ENCODE measurements around the gene MYO3A.
"Not testable (repeated sequence)": the region's sequence is repeated elsewhere in the genome, so short reads cannot be mapped to it uniquely, and the experiment has no call there.

The MYO3A gene

DNA sequence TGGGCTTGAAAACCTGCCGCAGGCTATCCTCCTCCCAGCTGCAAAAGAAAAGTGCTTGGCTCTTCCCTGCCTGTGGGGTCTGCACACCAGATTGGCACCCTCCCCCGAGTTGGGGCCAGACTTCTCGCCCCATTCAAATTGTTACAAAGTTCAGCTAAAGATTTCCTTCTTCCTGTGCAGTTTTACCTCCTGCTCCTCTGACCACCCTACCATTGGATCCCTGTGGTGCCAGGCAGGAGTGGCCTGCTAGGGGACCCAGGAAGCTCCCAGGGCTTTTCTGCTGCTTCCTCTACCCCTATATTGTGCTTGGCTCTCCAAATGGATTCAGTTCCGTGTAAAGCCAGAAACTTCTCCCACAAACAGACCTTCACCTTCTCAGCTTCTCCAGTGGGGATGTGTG lies 147.4 kb downstream of the MYO3A start:
- ATAC-seq (no peak), DNase-seq (no peak)

DNA sequence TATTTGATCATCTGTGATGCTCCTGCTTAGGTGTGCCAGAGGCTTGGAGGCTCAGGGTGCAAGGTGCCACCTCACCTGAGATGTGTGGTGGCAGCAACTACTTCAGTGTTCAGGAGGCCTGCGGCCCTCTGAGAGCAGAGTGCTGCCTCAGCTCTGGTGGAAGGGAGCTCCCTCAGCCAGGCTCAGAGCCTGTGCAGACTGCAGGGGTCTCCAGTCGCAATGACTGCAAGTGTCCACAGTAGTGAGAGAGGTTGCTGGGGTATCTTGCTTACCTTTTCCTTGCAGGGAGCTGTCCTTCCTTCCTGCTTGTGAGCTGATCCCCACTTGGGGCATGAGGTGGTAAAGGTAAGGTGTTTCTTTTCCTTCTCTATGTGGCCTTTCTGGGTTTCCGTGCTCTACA lies 151.5 kb downstream of the MYO3A start:
- no peak for DNase-seq
- ATAC-seq = no peak

- DNase-seq = no peak
These were observed 153.6 kb downstream of the MYO3A start for GRCh38 chr10:26087666-26088065.

GRCh38 chr10:26090026-26090425 lies 156.0 kb downstream of the MYO3A start:
- ATAC-seq (no peak), DNase-seq (no peak)

More at GRCh38 chr10:26087666-26088065, 153.6 kb downstream of the MYO3A start:
- no peak for ATAC-seq

DNA sequence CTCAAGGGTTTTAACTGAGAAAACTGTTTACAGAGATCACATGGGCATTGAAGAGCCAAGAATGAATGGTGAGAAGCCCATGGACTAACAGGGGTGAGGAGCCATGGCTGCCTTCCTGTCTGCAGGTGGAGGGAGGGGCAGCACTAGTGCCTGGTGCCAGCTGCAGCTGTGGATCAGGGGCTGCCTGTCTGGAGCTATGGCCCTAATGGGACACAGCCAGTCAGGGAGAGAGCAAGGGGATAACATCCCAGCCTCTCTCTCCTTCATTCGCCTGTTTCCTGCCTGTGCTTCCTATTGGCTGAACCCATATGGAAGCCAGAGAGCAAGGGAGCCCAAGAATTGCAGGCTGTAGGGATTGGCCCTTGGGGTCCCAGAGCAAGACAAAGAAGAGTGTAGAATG lies 156.7 kb downstream of the MYO3A start:
- ATAC-seq (no peak), DNase-seq (no peak)

GRCh38 chr10:26093229-26093628 lies 159.2 kb downstream of the MYO3A start:
- ATAC-seq = no peak

DNA sequence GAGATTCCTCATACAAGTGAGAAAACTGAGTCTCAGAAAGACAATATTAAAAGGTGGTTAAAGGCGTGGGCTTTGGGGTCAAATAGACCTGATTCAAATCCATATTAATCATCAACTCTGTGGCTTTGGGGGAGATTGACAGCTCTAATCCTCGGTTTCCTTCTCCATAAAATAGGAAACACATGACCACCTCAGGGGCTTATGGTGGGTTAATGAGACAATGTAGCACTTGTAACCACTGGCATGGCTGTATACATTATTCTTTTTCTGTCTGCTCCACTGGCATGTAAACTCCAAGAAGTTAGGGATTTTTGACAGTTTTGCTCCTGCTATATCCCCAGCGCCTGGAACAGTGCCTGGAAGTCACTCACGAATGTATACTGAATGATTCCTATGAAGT lies 161.8 kb downstream of the MYO3A start:
- DNase-seq = no peak
- ATAC-seq = no peak

More at GRCh38 chr10:26093229-26093628, 159.2 kb downstream of the MYO3A start:
- DNase-seq = no peak

GRCh38 chr10:26097549-26097948 lies 163.5 kb downstream of the MYO3A start:
- ATAC-seq, DNase-seq: not testable (repeated sequence)

DNA sequence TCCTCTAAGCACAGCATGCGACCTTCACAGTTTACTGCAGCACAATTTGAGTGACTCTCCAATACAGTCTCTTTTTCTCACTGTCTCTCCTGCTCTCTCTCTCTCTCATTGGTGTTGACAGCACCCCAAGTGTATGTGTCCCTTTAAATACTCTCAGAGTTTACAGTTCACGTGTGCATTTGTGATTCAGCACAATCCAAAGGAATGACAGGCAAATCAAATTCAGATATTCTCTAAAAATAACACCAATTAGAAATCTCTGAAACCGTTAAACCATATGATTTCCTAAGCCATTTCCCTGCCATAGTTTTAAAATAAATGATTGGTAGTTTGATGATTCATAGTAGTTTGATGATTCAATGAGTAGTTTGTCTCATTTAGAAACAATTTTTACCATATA lies 178.5 kb downstream of the MYO3A start:
- ATAC-seq (no peak), DNase-seq (no peak)

GRCh38 chr10:26138613-26139012 lies 204.6 kb downstream of the MYO3A start:
- no peak for ATAC-seq
- no peak for DNase-seq

- ATAC-seq (no peak), DNase-seq (no peak)
These were observed 222.0 kb downstream of the MYO3A start for GRCh38 chr10:26156019-26156418.

DNA sequence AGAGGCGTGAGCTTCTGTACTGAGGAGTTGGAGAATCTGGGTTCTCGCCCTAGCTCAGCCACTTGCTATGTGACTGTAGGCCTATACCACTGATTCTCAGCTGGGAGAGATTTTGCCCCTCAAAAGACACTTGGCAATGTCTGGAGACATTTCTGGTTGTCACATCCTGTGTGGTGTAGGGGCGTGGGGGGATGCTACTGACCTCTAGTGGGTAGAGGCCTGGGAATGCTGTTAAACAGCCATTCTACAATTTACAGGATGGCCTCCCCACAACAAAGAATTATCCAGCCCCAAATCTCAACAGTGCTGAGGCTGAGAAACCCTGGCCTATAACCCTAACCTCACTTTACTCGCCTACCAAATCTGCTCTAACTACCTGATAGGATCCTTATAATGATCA lies 223.7 kb downstream of the MYO3A start:
- DNase-seq (no peak), ATAC-seq (no peak)

DNA sequence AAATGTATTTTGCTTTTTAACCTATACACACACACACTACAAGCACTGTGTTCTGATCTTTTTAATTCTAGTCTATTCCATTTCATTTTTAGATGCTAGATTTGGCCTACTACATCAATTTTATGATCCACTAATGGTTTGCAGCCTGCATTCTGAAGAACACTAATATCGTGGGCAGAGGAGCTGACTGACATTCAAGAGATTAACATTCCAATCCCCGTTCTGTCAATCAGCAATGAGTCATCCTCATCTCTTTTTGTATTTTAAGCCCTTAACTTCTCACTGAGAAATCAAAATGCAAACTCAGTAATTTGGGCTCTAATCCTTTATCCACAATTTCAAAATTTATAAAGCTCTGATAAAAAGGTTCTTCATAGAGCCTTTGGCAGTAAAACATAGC lies 235.4 kb downstream of the MYO3A start:
- ATAC-seq (no peak), DNase-seq (no peak)

GRCh38 chr10:26172131-26172530 lies 238.1 kb downstream of the MYO3A start:
- DNase-seq (no peak), ATAC-seq (no peak)

DNA sequence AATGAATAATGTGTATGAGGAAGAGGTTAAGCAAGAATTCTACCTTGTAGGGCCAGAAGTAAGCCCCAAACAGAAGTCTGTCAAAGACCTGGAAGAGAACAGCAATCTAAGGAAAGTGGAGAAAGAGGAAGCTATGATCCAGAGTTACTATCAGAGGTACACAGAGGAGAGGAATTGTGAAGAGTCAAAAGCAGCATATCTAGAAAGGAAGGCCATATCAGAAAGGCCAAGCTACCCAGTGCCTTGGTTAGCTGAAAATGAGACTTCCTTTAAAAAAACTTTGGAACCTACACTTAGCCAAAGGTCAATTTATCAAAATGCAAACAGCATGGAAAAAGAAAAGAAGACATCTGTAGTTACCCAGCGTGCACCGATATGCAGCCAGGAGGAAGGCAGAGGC lies 239.8 kb downstream of the MYO3A start:
- no peak for DNase-seq
- no peak for ATAC-seq

- DNase-seq (no peak), ATAC-seq (no peak)
These were observed 243.3 kb downstream of the MYO3A start for GRCh38 chr10:26177341-26177740.

GRCh38 chr10:26194275-26194674 lies 260.2 kb downstream of the MYO3A start:
- no peak for ATAC-seq

DNA sequence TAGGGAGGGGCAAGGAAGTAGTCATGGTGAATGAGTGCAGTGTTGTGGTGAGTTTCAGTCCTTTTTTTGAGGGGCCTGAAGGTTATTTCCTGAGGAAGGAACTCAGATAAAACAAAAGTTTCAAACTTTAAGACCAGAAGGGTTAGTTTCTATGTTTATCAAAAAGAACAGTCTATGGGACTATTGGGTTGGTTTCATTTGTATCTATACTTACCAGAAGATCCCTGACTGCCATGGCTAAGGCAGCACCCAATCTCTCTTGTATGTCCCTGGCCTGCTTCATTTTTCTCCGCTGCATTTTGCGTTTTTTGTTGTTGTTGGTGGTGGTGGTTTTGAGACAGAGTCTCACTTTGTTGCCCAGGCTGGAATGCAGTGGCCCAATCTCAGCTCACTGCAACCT lies 263.2 kb downstream of the MYO3A start:
- ATAC-seq (no peak), DNase-seq (no peak)

More at GRCh38 chr10:26194275-26194674, 260.2 kb downstream of the MYO3A start:
- no peak for DNase-seq

GRCh38 chr10:26198119-26198518 lies 264.1 kb downstream of the MYO3A start:
- no peak for DNase-seq
- no peak for ATAC-seq

DNA sequence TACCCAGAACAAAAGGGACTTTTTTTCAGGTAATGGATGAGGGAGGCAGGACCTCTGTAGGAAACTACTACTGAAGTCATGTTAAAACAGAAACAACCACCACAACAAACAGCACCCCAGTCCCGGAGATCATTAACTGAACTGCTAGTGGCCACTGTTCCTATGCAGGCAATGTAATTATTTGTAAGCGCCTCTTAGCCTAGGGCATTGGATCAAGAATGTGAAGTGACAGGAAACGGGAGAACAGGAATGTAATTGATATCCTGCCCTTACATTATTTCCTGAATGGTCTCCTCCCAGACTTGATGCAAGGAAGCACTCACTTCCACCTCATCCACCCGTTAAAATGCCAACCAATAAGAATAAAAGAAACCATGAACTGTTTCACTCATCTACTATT lies 265.8 kb downstream of the MYO3A start:
- DNase-seq = no peak
- ATAC-seq = no peak

DNA sequence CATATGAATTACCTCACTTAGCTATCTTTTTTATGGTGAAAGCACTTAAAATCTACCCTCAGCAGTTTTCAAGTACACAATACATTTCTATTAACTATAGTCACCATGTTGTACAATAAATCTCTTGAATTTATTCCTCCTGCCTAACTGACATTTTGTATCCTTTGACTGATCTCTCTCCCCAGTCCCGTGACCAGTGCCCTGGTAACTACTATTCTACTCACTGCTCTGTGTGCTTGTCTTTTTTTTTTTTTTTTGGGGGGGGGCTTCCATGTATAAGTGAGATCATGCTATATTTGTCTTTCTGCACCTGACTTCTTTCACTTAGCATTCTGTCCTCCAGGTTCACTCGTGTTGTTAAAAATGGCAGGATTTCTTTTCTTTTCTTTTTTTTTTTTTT lies 271.2 kb downstream of the MYO3A start:
- DNase-seq (no peak), ATAC-seq (no peak)

GRCh38 chr10:26211781-26212444 lies 277.9 kb downstream of the MYO3A start:
- no peak for DNase-seq
- no peak for ATAC-seq

DNA sequence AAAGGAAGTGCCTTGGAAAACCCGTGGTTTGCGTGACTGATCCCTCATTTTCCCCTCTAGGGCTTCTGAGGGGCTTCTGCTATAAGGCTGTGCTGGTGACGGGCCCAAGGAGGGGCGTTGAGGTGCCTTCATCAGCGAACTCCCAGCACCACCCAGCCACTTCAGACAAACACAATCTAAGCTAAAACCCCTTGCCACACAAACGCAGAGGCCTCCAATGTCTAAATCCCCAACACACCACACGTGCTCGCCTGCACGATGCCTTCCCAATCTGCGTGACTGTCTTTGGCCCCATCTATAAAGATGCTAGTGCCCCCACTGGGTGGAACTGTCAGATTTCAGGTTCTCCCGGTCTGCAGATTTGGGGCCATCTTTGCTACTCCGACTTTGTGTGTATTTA lies 278.5 kb downstream of the MYO3A start:
- ATAC-seq = no peak
- DNase-seq = no peak

- no peak for DNase-seq
- no peak for ATAC-seq
These were observed 279.2 kb downstream of the MYO3A start for GRCh38 chr10:26213157-26213800.
